Activated CD8-positive, alpha-beta T cell treated with anti-CD3 and anti-CD28 coated beads, Interleukin-2, amount 10 ng/mL, durations not matched to agents 7 days and 5 days (primary cell): ENCODE data around the gene C2orf81. TPM values are rescaled to one million over a fixed set of nuclear protein-coding genes. Genes with fewer than 3 reads are reported as not detected.

Experiments
- ATAC-seq: fragments of 150-1000 bp; cut with Tn5 transposase; one replicate; pipeline ENCODE4 v1.10.0; 2021; ENCODE audit warnings: moderate library complexity
- CTCF ChIA-PET: fragments of 350-600 bp; sonication (Branson Sonifier 250); formaldehyde crosslinking; loops from one replicate; lab custom pipeline; 2021; ENCODE audit warnings: antibody characterized with exemption; lab: Charles Lee
- POLR2A ChIA-PET: fragments of 350-600 bp; sonication (Branson Sonifier 250); formaldehyde crosslinking; loops from one replicate; lab custom pipeline; 2021; ENCODE audit warnings: antibody characterized with exemption; lab: Charles Lee
- DNase-seq: peaks from one replicate; pipeline ENCODE4 v3.0.0-alpha.2; 2020
- H3K27ac Mint-ChIP-seq: one replicate; pipeline ENCODE4 v1.8.0; 2021; ENCODE audit warnings: mild to moderate bottlenecking, mixed read lengths
- H3K27me3 Mint-ChIP-seq: one replicate; pipeline ENCODE4 v1.8.0; 2021; ENCODE audit warnings: low read depth, mixed read lengths
- H3K36me3 Mint-ChIP-seq: one replicate; pipeline ENCODE4 v1.8.0; 2021; ENCODE audit warnings: low read depth, mixed read lengths
- H3K4me1 Mint-ChIP-seq: one replicate; pipeline ENCODE4 v1.8.0; 2021; ENCODE audit warnings: low read depth, mixed read lengths
- H3K4me3 Mint-ChIP-seq: one replicate; pipeline ENCODE4 v1.8.0; 2021; ENCODE audit warnings: mild to moderate bottlenecking, mixed read lengths
- H3K9me3 Mint-ChIP-seq: one replicate; pipeline ENCODE4 v1.8.0; 2022; ENCODE audit warnings: mixed read lengths; ENCODE audit not compliant: insufficient read depth
- total RNA-seq, 2 experiments: library from RNA; stranded (reverse); gene quantifications; one replicate each; pipeline ENCODE4 v1.2.3, GENCODE V29; 2021

Gene C2orf81
- total RNA-seq, 2 experiments from 2014 or later, result 1.5 TPM

DNA sequence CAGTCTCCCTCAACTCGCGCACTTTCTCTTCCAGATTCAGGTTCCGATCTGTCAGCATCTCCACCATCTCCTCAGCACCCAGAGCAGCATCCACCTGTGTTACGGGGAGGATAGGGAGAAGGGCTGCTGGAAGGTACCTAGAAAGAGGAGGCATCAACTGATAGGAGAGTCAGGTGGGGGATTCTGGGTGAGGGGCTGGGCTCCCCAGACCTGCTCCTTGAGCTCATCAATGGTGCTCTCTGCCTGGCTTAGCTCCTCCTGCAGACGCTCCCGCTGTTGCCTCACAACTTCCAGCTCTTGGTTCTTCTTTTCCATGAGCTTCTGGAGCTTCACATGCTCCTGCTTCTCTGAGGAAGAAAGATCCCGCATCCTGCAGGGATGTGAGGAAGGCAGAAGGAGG is 51.4 kb downstream of the C2orf81 start:
- no peaks in the 10 kb centered on the region for H3K9me3 Mint-ChIP-seq
- peaks cover 37% of the 10 kb centered on the region for H3K36me3 Mint-ChIP-seq
- ChIA-PET CTCF (no interaction called here), POLR2A (no interaction called here)
- peaks cover 6% of the 10 kb centered on the region for H3K4me1 Mint-ChIP-seq
- no peak overlapping the region for H3K4me3 Mint-ChIP-seq
- H3K27me3 Mint-ChIP-seq, result no peaks in the 10 kb centered on the region
- no peak overlapping the region for H3K27ac Mint-ChIP-seq
- no peak for ATAC-seq
- no peak for DNase-seq

DNA sequence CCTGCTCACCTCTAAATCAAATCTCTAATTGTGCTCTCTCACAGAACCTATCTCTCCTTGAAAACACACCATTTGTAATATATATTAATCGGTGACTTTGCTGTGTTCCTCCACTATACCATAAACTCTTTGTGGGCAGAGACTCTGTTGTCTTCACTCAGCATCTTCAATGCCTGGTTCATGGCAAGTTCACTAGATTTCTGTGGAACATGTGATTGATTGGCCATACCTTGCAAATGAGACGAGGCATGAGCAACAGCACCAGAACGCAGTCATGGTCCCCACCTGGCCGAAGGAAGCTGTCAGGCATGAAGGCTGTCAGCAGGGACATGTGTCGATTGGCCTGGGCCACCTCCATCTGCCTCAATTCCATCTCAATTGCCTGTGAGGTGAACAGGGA is 52.9 kb downstream of the C2orf81 start:
- ChIA-PET POLR2A (no interaction called here), CTCF (no interaction called here)
- DNase-seq (no peak), ATAC-seq (no peak)
- Mint-ChIP-seq H3K27me3 (no peaks in the 10 kb centered on the region), H3K4me1 (no peaks in the 10 kb centered on the region), H3K4me3 (no peak overlapping the region), H3K36me3 (peaks cover 44% of the 10 kb centered on the region), H3K9me3 (no peaks in the 10 kb centered on the region), H3K27ac (no peak overlapping the region)

DNA sequence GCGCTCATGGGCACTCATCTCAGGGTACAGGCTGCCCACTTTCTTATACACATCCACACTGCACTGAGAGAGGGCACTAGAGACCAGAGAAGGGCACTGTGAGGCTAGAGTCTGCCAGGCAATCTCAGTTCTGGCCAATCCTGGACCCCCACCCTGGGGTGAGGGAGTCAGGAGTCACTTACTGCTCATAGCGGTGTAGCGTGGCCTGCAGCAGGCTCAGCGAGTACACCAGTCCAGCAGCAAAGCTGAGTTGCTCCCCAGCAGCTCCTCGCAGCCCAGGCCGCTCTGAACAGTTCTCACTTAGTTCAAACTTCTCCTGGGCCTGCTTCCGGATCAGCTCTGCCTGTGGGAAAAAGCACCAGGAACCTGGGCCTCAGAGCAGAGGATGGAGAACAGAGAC is 53.6 kb downstream of the C2orf81 start:
- POLR2A ChIA-PET, result no interaction called here

DNA sequence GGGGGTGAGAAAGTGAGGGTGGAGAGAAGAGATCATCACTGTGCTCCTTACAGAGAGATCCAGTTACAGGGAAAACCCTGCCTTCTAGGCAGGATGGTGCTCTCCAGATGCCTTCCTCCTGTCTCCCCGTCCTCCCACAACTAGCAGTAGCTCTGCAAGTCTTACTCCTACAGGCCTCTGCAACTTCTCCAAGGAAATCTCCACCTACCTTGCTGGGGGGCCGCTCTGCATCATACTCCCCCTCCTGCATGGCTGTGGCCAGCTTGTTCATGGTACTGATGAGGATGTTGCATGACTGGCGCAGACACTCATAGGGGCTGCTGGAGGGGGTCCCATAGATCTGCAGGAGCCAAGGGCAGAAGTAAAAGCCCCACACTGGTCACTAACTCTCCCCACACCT is 55.4 kb downstream of the C2orf81 start:
- POLR2A ChIA-PET, result no interaction called here
- no peaks in the 10 kb centered on the region for H3K27me3 Mint-ChIP-seq
- no peak overlapping the region for H3K27ac Mint-ChIP-seq
- CTCF ChIA-PET, result interaction anchor here (1.2 to 1.9 kb wide), 2 partner anchors 31 to 55 kb away, joined by 3 to 5 read pairs; partner anchors contain the start of genes C2orf81 and WDR54
- no peaks in the 10 kb centered on the region for H3K4me1 Mint-ChIP-seq
- ATAC-seq (no peak), DNase-seq (no peak)
- H3K4me3 Mint-ChIP-seq, result no peak overlapping the region
- H3K9me3 Mint-ChIP-seq, result no peaks in the 10 kb centered on the region
- H3K36me3 Mint-ChIP-seq, result peaks cover 57% of the 10 kb centered on the region

More for the DNA sequence above, 53.6 kb downstream of the C2orf81 start:
- peaks cover 48% of the 10 kb centered on the region for H3K36me3 Mint-ChIP-seq
- CTCF ChIA-PET, result interaction anchor here (1.4 kb wide), 1 partner anchor 221 kb away, joined by 3 read pairs; no protein-coding TSS in a partner anchor
- no peaks in the 10 kb centered on the region for H3K9me3 Mint-ChIP-seq
- H3K27me3 Mint-ChIP-seq, result no peaks in the 10 kb centered on the region
- no peaks in the 10 kb centered on the region for H3K4me1 Mint-ChIP-seq
- ATAC-seq (no peak), DNase-seq (no peak)
- no peak overlapping the region for H3K27ac Mint-ChIP-seq
- H3K4me3 Mint-ChIP-seq, result no peak overlapping the region

DNA sequence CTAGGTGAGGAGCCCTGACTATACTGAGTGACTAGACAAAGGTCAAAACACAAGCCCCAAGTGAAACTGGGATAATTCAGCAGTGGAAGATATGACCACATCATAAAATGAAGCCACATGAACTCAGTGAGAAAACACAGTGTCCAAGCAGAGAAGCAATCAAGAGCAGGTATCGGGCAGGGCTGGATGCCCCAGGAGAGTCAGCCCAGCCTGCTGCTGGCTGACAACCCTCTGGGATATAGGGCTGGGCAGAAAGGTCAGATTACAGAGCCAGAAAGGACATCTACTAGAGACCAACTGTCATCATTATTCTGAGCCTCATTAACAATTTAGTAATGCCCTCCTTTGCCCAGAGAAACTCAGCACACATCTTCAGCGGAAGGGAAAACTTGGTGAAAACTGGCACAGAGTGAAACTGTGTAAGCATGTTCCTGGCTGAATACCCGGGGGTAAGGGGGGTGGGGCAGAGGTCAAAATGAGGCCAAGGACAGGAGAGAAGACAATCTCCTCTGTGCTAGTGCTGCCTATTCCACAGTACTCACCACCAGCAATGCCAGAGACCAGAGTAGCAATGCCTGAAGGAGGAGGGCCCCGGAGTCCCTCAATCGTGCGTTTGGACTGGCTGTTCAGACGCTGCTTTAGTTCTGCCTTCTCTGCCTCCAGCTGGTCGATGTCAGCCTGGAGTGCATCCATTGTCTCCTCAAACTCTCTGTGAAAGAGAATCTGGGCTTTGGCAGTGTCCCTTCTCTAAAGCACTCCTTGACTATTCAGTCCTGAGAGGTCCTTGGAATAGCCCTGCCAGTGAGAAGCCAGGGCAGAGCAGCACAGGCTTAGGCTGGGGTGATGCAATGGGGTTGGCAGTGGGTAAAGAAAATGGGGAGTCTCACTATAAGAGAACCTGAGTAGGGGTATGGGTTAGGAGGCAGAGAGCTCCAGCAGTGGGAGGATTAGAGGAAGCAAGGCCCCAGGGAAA is 56.6 kb downstream of the C2orf81 start:
- ATAC-seq (no peak), DNase-seq (no peak)
- Mint-ChIP-seq H3K4me1 (no peaks in the 10 kb centered on the region), H3K9me3 (no peaks in the 10 kb centered on the region), H3K4me3 (no peak overlapping the region), H3K27ac (no peak overlapping the region), H3K27me3 (no peaks in the 10 kb centered on the region), H3K36me3 (peaks cover 53% of the 10 kb centered on the region)
- ChIA-PET POLR2A (no interaction called here), CTCF (interaction anchor here (1.2 to 1.9 kb wide), 2 partner anchors 30 to 57 kb away, joined by 3 to 5 read pairs; partner anchors contain the start of genes C2orf81 and WDR54)

Other genes starting within 250 kb of the C2orf81 start
- 100 to 1,000 TPM; 191 to 208 TPM for gene MOB1A, start 242.7 kb downstream of the C2orf81 start, total RNA-seq
- gene MTHFD2, start 223.0 kb downstream of the C2orf81 start, total RNA-seq, result 100 to 1,000 TPM; 162 to 164 TPM
- 1 to 10 TPM; 1.6 to 2.8 TPM for gene SLC4A5, start 78.2 kb downstream of the C2orf81 start, total RNA-seq
- 100 to 1,000 TPM; 112 to 115 TPM for gene DCTN1, start 41.3 kb downstream of the C2orf81 start, total RNA-seq
- 10 to 100 TPM; 93.7 to 96.9 TPM for gene WDR54, start 111 bp upstream of the C2orf81 start, total RNA-seq
- under 1 TPM; 0.37 to 0.57 TPM for gene RTKN, start 20.3 kb upstream of the C2orf81 start, total RNA-seq
- 10 to 100 TPM; 25.7 to 29.1 TPM for gene INO80B, start 33.5 kb upstream of the C2orf81 start, total RNA-seq
- 10 to 100 TPM; 34.0 to 34.3 TPM for gene WBP1, start 36.8 kb upstream of the C2orf81 start, total RNA-seq
- gene MOGS, start 43.8 kb upstream of the C2orf81 start, total RNA-seq, result 10 to 100 TPM; 52.4 to 56.3 TPM
- gene MRPL53, start 51.1 kb upstream of the C2orf81 start, total RNA-seq, result 10 to 100 TPM; 95.7 to 96.2 TPM
- 10 to 100 TPM; 22.5 to 26.7 TPM for gene CCDC142, start 61.4 kb upstream of the C2orf81 start, total RNA-seq
- 10 to 100 TPM; 38.3 to 40.0 TPM for gene TTC31, start 61.5 kb upstream of the C2orf81 start, total RNA-seq
- under 1 TPM; 0.32 to 0.68 TPM for gene LBX2, start 78.0 kb upstream of the C2orf81 start, total RNA-seq
- 10 to 100 TPM; 20.3 to 28.5 TPM for gene PCGF1, start 86.1 kb upstream of the C2orf81 start, total RNA-seq
- under 1 TPM; 0.34 to 0.44 TPM for gene TLX2, start 92.8 kb upstream of the C2orf81 start, total RNA-seq
- gene DQX1, start 104.6 kb upstream of the C2orf81 start, total RNA-seq, result under 1 TPM; 0.18 TPM
- 100 to 1,000 TPM; 119 to 123 TPM for gene AUP1, start 108.1 kb upstream of the C2orf81 start, total RNA-seq
- gene HTRA2, start 108.3 kb upstream of the C2orf81 start, total RNA-seq, result 10 to 100 TPM; 48.0 to 49.4 TPM
- under 1 TPM; 0.21 to 0.23 TPM for gene LOXL3, start 132.3 kb upstream of the C2orf81 start, total RNA-seq
- 10 to 100 TPM; 32.4 to 35.9 TPM for gene DOK1, start 133.1 kb upstream of the C2orf81 start, total RNA-seq
- gene M1AP, start 226.7 kb upstream of the C2orf81 start, total RNA-seq, result not detected
- gene SEMA4F, start 232.6 kb upstream of the C2orf81 start, total RNA-seq, result 1 to 10 TPM; 5.8 to 6.4 TPM